Pancreas (tissue), 10 donors: ENCODE measurements around the gene PPME1. TPM values are rescaled to one million over a fixed set of nuclear protein-coding genes. Genes with fewer than 3 reads are reported as not detected.

Source experiments
- ATAC-seq, 4 donors: fragments of 200-7000 bp; cut with Tn5 transposase; one replicate each; pipeline versions ENCODE4 v1.8.0 to v1.9.1; 2020; ENCODE audit warnings: mild to moderate bottlenecking in 4 of 4, moderate library complexity in 4 of 4
- DNase-seq, 6 donors: peaks; one replicate each; pipeline ENCODE4 v3.0.0-alpha.2; 2020
- FAIRE-seq: peaks from 2 replicates; lab custom pipeline; 2012; peaks lifted over from hg19 to GRCh38; lab: Jason Lieb, UNC
- H3K27ac ChIP-seq, 4 donors: fragments of 200-600 bp; sonication (generic); 1 replicate in 3 of 4; 2 replicates in 1 of 4; pipeline versions ENCODE4 v1.5.0 to v1.8.0; 2020
- H3K27me3 ChIP-seq, 4 donors: fragments of 200-600 bp; one replicate each; pipeline ENCODE4 v1.8.0; 2021
- H3K36me3 ChIP-seq, 3 donors: fragments of 200-600 bp; sonication (generic) in 1 of 3; one replicate each; pipeline versions ENCODE4 v1.5.0 to v1.8.0; 2020 to 2021
- H3K4me1 ChIP-seq, 3 donors: fragments of 200-600 bp; one replicate each; pipeline ENCODE4 v1.8.0; 2021
- H3K4me3 ChIP-seq, 4 donors: fragments of 200-600 bp; sonication (generic) in 2 of 4; one replicate each; pipeline versions ENCODE4 v1.5.0 to v1.8.0; 2020 to 2021
- H3K9me3 ChIP-seq, 4 donors: fragments of 200-600 bp; one replicate each; pipeline ENCODE4 v1.8.0; 2021
- CTCF ChIP-seq, 4 donors: fragments of 200-600 bp; sonication (generic) in 3 of 4; IDR thresholded peaks; one replicate each; pipeline versions ENCODE4 v1.5.0 to v1.8.0; 2021; ENCODE audit warnings: antibody characterized with exemption in 4 of 4
- WGBS, 2 donors: extraction: QIAGEN DNeasy Blood & Tissue Kit; methylation state at CpG; one replicate each; pipeline ENCODE4 v1.1.7; 2013; 5-methylcytosine and 5-hydroxymethylcytosine counted together
- intact Hi-C, 3 donors: fragments of 100-400 bp; cut with DNase I; formaldehyde crosslinking; loops; one replicate each; pipeline versions ENCODE4 v1.11.1 to v1.14.2; 2022
- polyA plus RNA-seq, 2 donors: library from polyadenylated mRNA; stranded (reverse); fragments of 200-250 nt; gene quantifications; one replicate each; pipeline ENCODE4 v1.2.3, GENCODE V29; 2013
- total RNA-seq, 6 donors: library from RNA; stranded (reverse); fragmentation: NEBNext Ultra II Directional in 4 of 6; extraction: Animal tissue kit (Norgen Biotek cat#: 25700) in 4 of 6; gene quantifications; one replicate each; pipeline versions ENCODE4 v1.2.1 to v1.2.4, GENCODE V29; 2021 to 2023
- donor health status: healthy with polysubstance abuse.
- donor health status: DM: no; HTN: no; CAD: no; lungs with moderate emphysema.
- donor health status: DM: no; HTN: no; CAD: no.
- donor health status: control.
- donor health status: control.
- donor health status: Bipolar disorder and iron deficiency.
- donor health status: DM: yes; HTN: yes; CAD: no.
- donor health status: DM: no; HTN: no; CAD: no.
- donor health status: DM: no; HTN: no; CAD: no.
- donor health status: DM: yes; HTN: yes; CAD: no.

The PPME1 gene
- total and polyA plus RNA-seq, 8 donors, result 9.6 to 20.6 (median 13.6) TPM

GRCh38 chr11:74159642-74160041 is 11.4 kb upstream of the PPME1 start:
- no peak overlapping the region for H3K4me3 ChIP-seq
- H3K36me3 ChIP-seq, result peaks cover 0 to 7% (median 0%) of the 10 kb centered on the region in 3 donors
- no peak overlapping the region for H3K27ac ChIP-seq
- H3K27me3 ChIP-seq, result no peaks in the 10 kb centered on the region
- intact Hi-C loops, result no loop called here
- no peaks in the 10 kb centered on the region for H3K9me3 ChIP-seq
- ATAC-seq, result no peak
- no peaks in the 10 kb centered on the region for H3K4me1 ChIP-seq
- no peak for DNase-seq
- FAIRE-seq, result no peak
- no peak for TF ChIP-seq CTCF (IDR thresholded peaks at IDR 0.05)

- H3K27me3 ChIP-seq, result no peaks in the 10 kb centered on the region
- no peaks in the 10 kb centered on the region for H3K4me1 ChIP-seq
- FAIRE-seq, result no peak
- WGBS, 2 donors, result 77 to 85% methylated on average over 2 of the region's 2 CpGs
- no peak overlapping the region for H3K4me3 ChIP-seq
- H3K36me3 ChIP-seq, result peaks cover 0 to 7% (median 0%) of the 10 kb centered on the region in 3 donors
- intact Hi-C loops, result no loop called here
- no peak overlapping the region for H3K27ac ChIP-seq
- no peak for ATAC-seq
- no peak for DNase-seq
- H3K9me3 ChIP-seq, result no peaks in the 10 kb centered on the region
- no peak for TF ChIP-seq CTCF (IDR thresholded peaks at IDR 0.05)
These were observed 8.2 kb upstream of the PPME1 start for GRCh38 chr11:74162681-74163467.

GRCh38 chr11:74168838-74169237 is 2.3 kb upstream of the PPME1 start:
- intact Hi-C loops, result no loop called here
- ATAC-seq (no peak), DNase-seq (no peak), FAIRE-seq (peak; percentile 29)
- WGBS, 2 donors, result 50% methylated on average over 3 of the region's 3 CpGs
- Histone ChIP-seq H3K36me3 (peaks cover 0 to 7% (median 0%) of the 10 kb centered on the region in 3 donors), H3K27me3 (no peaks in the 10 kb centered on the region), H3K27ac (no peak overlapping the region), H3K4me1 (peaks cover 14 to 20% (median 19%) of the 10 kb centered on the region in 3 donors), H3K4me3 (no peak overlapping the region), H3K9me3 (no peaks in the 10 kb centered on the region)
- no peak for TF ChIP-seq CTCF (IDR thresholded peaks at IDR 0.05)

- H3K4me3 ChIP-seq, result peak overlapping the region; percentile 48 to 68 (median 63)
- no peaks in the 10 kb centered on the region for H3K36me3 ChIP-seq
- H3K9me3 ChIP-seq, result no peaks in the 10 kb centered on the region
- H3K27me3 ChIP-seq, result no peaks in the 10 kb centered on the region
- DNase-seq (no peak), FAIRE-seq (no peak), ATAC-seq (no peak)
- peak overlapping the region in 3 of 4 donors; percentile 61 to 86 (median 81) for H3K27ac ChIP-seq
- 7 to 10% methylated on average over 9 of the region's 9 CpGs for WGBS, 2 donors
- no peak for TF ChIP-seq CTCF (IDR thresholded peaks at IDR 0.05)
- intact Hi-C loops, result no loop called here
- H3K4me1 ChIP-seq, result peaks cover 14 to 20% (median 19%) of the 10 kb centered on the region in 3 donors
These were observed 1.2 kb upstream of the PPME1 start for GRCh38 chr11:74169738-74170458.
